ENCODE data around the gene CPA2.

- TF ChIP-seq POLR2A (IDR thresholded peaks at IDR 0.05; ENCODE audit: low read length) (no peak), GATA1 (IDR thresholded peaks at IDR 0.05; ENCODE audit: low read depth, low read length) (no peak)
Measured at GRCh38 chr7:130332259-130333053, 65.8 kb downstream of the CPA2 start.
